HEK293 (cell line): ENCODE results near the gene GMEB2.

ENCODE experiments used
- CTCF ChIA-PET: fragments of 350-600 bp; formaldehyde crosslinking; extraction: SDS; loops from one replicate; lab custom pipeline; 2021; ENCODE audit warnings: antibody characterized with exemption; lab: Yijun Ruan, JAX
- POLR2A ChIA-PET: fragments of 300-600 bp; formaldehyde crosslinking; extraction: SDS; loops from one replicate; lab custom pipeline; 2020; ENCODE audit warnings: antibody characterized with exemption, inconsistent platforms; lab: Yijun Ruan, JAX
- H3K27ac ChIP-seq: fragments of 200-500 bp; sonication (Bioruptor generic); 2 replicates; pipeline ENCODE4 v1.5.1; 2014; ENCODE audit warnings: low read depth, low read length, control low read depth, inconsistent platforms; ENCODE audit errors: extremely low read depth
- H3K36me3 ChIP-seq, 2 experiments: fragments of 200-500 bp in 1 of 2; sonication (Bioruptor generic) in 1 of 2; 1 replicate in 1 of 2; 2 replicates in 1 of 2; pipeline ENCODE4 v1.5.1; 2014 to 2017; ENCODE audit warnings: inconsistent platforms in 2 of 2, low read length in 2 of 2; ENCODE audit not compliant: control insufficient read depth in 2 of 2, insufficient read depth in 1 of 2
- H3K4me1 ChIP-seq: fragments of 200-500 bp; sonication (Bioruptor generic); 2 replicates; pipeline ENCODE4 v1.5.1; 2014; ENCODE audit warnings: mild to moderate bottlenecking, low read length, inconsistent platforms; ENCODE audit not compliant: control insufficient read depth, insufficient read depth
- H3K4me3 ChIP-seq: 2 replicates; pipeline ENCODE4 v1.5.1; 2011; ENCODE audit warnings: low read depth, mild to moderate bottlenecking, control low read depth, low read length, moderate library complexity
- H3K9me3 ChIP-seq: fragments of 200-500 bp; sonication (Bioruptor generic); 2 replicates; pipeline ENCODE4 v1.5.1; 2014; ENCODE audit warnings: low read depth, low read length, inconsistent platforms; ENCODE audit not compliant: control insufficient read depth, insufficient read depth
- HIC1 ChIP-seq: fragments of 450-650 bp; formaldehyde crosslinking; IDR thresholded peaks from 2 replicates; pipeline ENCODE4 v1.5.1; 2016; ENCODE audit warnings: missing biosample characterization, missing genetic modification characterization
- HOXC10 ChIP-seq: sonication (generic); formaldehyde crosslinking; IDR thresholded peaks from 2 replicates; pipeline ENCODE4 v1.8.1; 2023; ENCODE audit warnings: mild to moderate bottlenecking, missing genetic modification reagents
- KLF1 ChIP-seq: fragments of 450-650 bp; formaldehyde crosslinking; IDR thresholded peaks from 2 replicates; pipeline ENCODE4 v1.5.1; 2016; ENCODE audit warnings: missing biosample characterization, missing genetic modification characterization
- OVOL3 ChIP-seq: fragments of 450-650 bp; formaldehyde crosslinking; IDR thresholded peaks from 2 replicates; pipeline ENCODE4 v1.5.1; 2016; ENCODE audit warnings: missing biosample characterization, missing genetic modification characterization
- PATZ1 ChIP-seq: fragments of 450-650 bp; formaldehyde crosslinking; IDR thresholded peaks from 2 replicates; pipeline ENCODE4 v1.5.1; 2016; ENCODE audit warnings: missing biosample characterization, missing genetic modification characterization
- RBAK ChIP-seq: fragments of 450-650 bp; formaldehyde crosslinking; IDR thresholded peaks from 2 replicates; pipeline ENCODE4 v1.5.1; 2016; ENCODE audit warnings: missing biosample characterization, missing genetic modification characterization
- SALL2 ChIP-seq: fragments of 450-650 bp; formaldehyde crosslinking; IDR thresholded peaks from 2 replicates; pipeline ENCODE4 v1.5.0; 2017; ENCODE audit warnings: missing biosample characterization, mild to moderate bottlenecking, missing genetic modification characterization, borderline replicate concordance
- TCF7L2 ChIP-seq: IDR thresholded peaks from 2 replicates; pipeline ENCODE4 v1.6.1; 2011; ENCODE audit warnings: low read depth, mild to moderate bottlenecking, inconsistent platforms, low read length, moderate library complexity, borderline replicate concordance
- ZFHX2 ChIP-seq: fragments of 450-650 bp; formaldehyde crosslinking; conservative IDR thresholded peaks from 2 replicates; pipeline ENCODE4 v1.5.1; 2016; ENCODE audit warnings: missing biosample characterization, missing genetic modification characterization
- ZIC2 ChIP-seq: fragments of 450-650 bp; formaldehyde crosslinking; IDR thresholded peaks from 2 replicates; pipeline ENCODE4 v1.5.1; 2016; ENCODE audit warnings: missing biosample characterization, missing genetic modification characterization
- ZNF184 ChIP-seq: fragments of 450-650 bp; IDR thresholded peaks from 2 replicates; pipeline ENCODE4 v1.5.1; 2018; ENCODE audit warnings: missing biosample characterization, mild to moderate bottlenecking, missing genetic modification characterization
- ZNF585B ChIP-seq: fragments of 450-650 bp; formaldehyde crosslinking; IDR thresholded peaks from 2 replicates; pipeline ENCODE4 v1.5.1; 2016; ENCODE audit warnings: missing biosample characterization, missing genetic modification characterization
- ZNF610 ChIP-seq: fragments of 450-650 bp; formaldehyde crosslinking; IDR thresholded peaks from 2 replicates; pipeline ENCODE4 v1.5.1; 2016; ENCODE audit warnings: missing biosample characterization, missing genetic modification characterization, borderline replicate concordance
- ZNF654 ChIP-seq: fragments of 450-650 bp; formaldehyde crosslinking; IDR thresholded peaks from 2 replicates; pipeline ENCODE4 v1.5.1; 2016; ENCODE audit warnings: low read depth, missing biosample characterization, missing genetic modification characterization
- ZNF664 ChIP-seq: fragments of 450-650 bp; formaldehyde crosslinking; IDR thresholded peaks from 2 replicates; pipeline ENCODE4 v1.5.1; 2016; ENCODE audit warnings: missing biosample characterization, missing genetic modification characterization
- ZNF830 ChIP-seq: fragments of 450-650 bp; IDR thresholded peaks from 2 replicates; pipeline ENCODE4 v1.5.0; 2018; ENCODE audit warnings: missing biosample characterization, missing genetic modification characterization, low read depth, mild to moderate bottlenecking, moderate library complexity
- ZSCAN16 ChIP-seq: fragments of 450-650 bp; formaldehyde crosslinking; IDR thresholded peaks from 2 replicates; pipeline ENCODE4 v1.5.1; 2016; ENCODE audit warnings: missing biosample characterization, missing genetic modification characterization

GMEB2 gene

GRCh38 chr20:63552481-63553249, 74.2 kb downstream of the GMEB2 start (continued):
- TF ChIP-seq SALL2 (no peak), ZNF610 (tag by site-specific recombination) (no peak), TCF7L2 (no peak), KLF1 (peak; percentile 94), ZNF585B (no peak), RBAK (tag by site-specific recombination) (no peak), ZSCAN16 (tag by site-specific recombination) (no peak)

GRCh38 chr20:63551068-63551467, 75.8 kb downstream of the GMEB2 start:
- POLR2A ChIA-PET, result no interaction called here
- Histone ChIP-seq H3K4me1 (0 out of 2 replicates have a peak, but pooled peaks cover 2% of the 10 kb centered on the region), H3K4me3 (no peak overlapping the region), H3K36me3 (no peaks in the 10 kb centered on the region), H3K27ac (no peak overlapping the region), H3K9me3 (no peaks in the 10 kb centered on the region)
- CTCF ChIA-PET, result interaction anchor here (1.1 kb wide), 1 partner anchor 13 kb away, joined by 3 read pairs; no protein-coding TSS in a partner anchor
- TF ChIP-seq HOXC10 (CRISPR knock-in tag) (no peak), ZNF830 (tag by site-specific recombination) (no peak), ZNF184 (no peak), HIC1 (tag by site-specific recombination) (0 out of 2 replicates have a peak, but pooled peaks have one; percentile 12), ZNF664 (tag by site-specific recombination) (no peak)

- Histone ChIP-seq H3K4me3 (no peak overlapping the region), H3K36me3 (no peaks in the 10 kb centered on the region), H3K27ac (no peak overlapping the region), H3K9me3 (no peaks in the 10 kb centered on the region), H3K4me1 (0 out of 2 replicates have a peak, but pooled peaks cover 2% of the 10 kb centered on the region)
- ChIA-PET CTCF (interaction anchor here (0.6 kb wide), 1 partner anchor 327 kb away, joined by 5 read pairs; no protein-coding TSS in a partner anchor), POLR2A (interaction anchor here (0.6 kb wide), 1 partner anchor 26 kb away, joined by 4 read pairs; no protein-coding TSS in a partner anchor)
- peak; percentile 31; the same call in 1 of the 2 replicates for TF ChIP-seq PATZ1
- TF ChIP-seq ZFHX2 (tag by site-specific recombination), result peak; percentile 52
- peak; percentile 30; the same call in 1 of the 2 replicates for TF ChIP-seq ZIC2 (tag by site-specific recombination)
- TF ChIP-seq OVOL3, result no peak
- TF ChIP-seq HIC1 (tag by site-specific recombination), result peak; percentile 68; the same call in 1 of the 2 replicates
- TF ChIP-seq ZNF654, result no peak
Observed at GRCh38 chr20:63549679-63550282, 77.1 kb downstream of the GMEB2 start.
